Measurements from ENCODE around the gene HGS.

DNA sequence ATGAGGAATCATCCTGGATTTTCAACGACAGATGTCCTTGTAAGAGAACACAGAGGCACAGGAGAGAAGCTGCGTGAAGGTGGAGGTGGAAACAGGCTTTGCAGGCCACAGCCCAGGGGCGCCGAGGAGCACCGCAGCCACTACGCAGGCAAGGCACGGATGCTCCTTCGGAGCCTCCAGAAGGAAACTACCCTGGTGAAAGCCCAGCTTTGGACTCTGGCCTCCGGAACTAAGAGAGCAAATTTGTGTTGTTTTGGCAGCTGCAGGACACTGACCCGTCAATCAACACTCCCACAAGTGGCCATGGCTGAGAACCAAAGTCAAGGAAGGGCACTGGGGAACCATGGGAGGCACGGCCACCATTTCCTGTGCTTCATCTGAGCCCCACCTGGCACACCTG is 3.7 kb upstream of the HGS start:
- no peak for TF ChIP-seq FOXA1 (IDR thresholded peaks at IDR 0.05)
- no peak for TF ChIP-seq FOXA1 (CRISPR knock-in tag; IDR thresholded peaks at IDR 0.05)
- 0 out of 4 replicates have a peak, but pooled peaks of 1 of the 2 experiments have one; percentile 22 for TF ChIP-seq POLR2A (IDR thresholded peaks at IDR 0.05; ENCODE audit: insufficient read depth in 1 of 2, low read depth in 2 of 2, low read length in 2 of 2)
- no peak for TF ChIP-seq TOPORS (CRISPR knock-in tag; IDR thresholded peaks at IDR 0.05)
